ENCODE results near the gene MEI4.

DNA sequence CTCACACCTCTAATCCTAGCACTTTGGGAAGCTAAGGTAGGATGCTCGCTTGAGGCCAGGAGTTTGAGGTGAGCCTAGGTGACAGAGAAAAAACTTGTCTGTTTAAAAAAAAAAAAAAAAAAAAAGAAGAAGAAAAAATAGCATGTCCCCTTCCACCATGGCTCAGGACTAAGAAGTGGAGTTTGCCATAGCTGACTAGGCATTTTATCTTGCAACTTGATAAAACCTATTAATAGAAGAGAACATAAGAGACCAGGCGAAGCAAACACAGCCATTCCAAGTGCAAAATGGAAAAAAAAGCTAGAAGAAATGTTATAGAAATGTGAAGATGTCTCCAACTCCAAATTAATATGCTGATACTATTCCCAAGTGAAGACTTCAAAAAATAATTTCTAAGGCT is 277.5 kb downstream of the MEI4 start:
- TF ChIP-seq, protein P1, sequence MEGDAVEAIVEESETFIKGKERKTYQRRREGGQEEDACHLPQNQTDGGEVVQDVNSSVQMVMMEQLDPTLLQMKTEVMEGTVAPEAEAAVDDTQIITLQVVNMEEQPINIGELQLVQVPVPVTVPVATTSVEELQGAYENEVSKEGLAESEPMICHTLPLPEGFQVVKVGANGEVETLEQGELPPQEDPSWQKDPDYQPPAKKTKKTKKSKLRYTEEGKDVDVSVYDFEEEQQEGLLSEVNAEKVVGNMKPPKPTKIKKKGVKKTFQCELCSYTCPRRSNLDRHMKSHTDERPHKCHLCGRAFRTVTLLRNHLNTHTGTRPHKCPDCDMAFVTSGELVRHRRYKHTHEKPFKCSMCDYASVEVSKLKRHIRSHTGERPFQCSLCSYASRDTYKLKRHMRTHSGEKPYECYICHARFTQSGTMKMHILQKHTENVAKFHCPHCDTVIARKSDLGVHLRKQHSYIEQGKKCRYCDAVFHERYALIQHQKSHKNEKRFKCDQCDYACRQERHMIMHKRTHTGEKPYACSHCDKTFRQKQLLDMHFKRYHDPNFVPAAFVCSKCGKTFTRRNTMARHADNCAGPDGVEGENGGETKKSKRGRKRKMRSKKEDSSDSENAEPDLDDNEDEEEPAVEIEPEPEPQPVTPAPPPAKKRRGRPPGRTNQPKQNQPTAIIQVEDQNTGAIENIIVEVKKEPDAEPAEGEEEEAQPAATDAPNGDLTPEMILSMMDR (IDR thresholded peaks at IDR 0.05): no peak
- no peak for TF ChIP-seq POLR2A (IDR thresholded peaks at IDR 0.05)

Data from upper lobe of left lung (tissue), 4 donors.